HEK293T (cell line): Measurements from ENCODE around the gene RBM17.

Source experiments
- CTCF ChIA-PET: fragments of 350-600 bp; formaldehyde crosslinking; extraction: SDS; loops from one replicate; lab custom pipeline; 2021; ENCODE audit warnings: antibody characterized with exemption, inconsistent platforms; lab: Yijun Ruan, JAX
- POLR2A ChIA-PET: fragments of 350-600 bp; formaldehyde crosslinking; extraction: SDS; loops from one replicate; lab custom pipeline; 2020; ENCODE audit warnings: antibody characterized with exemption, inconsistent platforms; lab: Yijun Ruan, JAX
- DNase-seq: peaks from one replicate; pipeline ENCODE4 v3.0.0; 2012; ENCODE audit warnings: mixed read lengths; ENCODE audit errors: extremely low spot score
- ARNT ChIP-seq: fragments of 450-650 bp; IDR thresholded peaks from 2 replicates; pipeline ENCODE4 v1.6.1; 2017; ENCODE audit warnings: mild to moderate bottlenecking
- BHLHE40 ChIP-seq: fragments of 450-650 bp; IDR thresholded peaks from 2 replicates; pipeline ENCODE4 v1.6.1; 2016; ENCODE audit warnings: mild to moderate bottlenecking, moderate library complexity, borderline replicate concordance
- CTBP1 ChIP-seq: fragments of 450-650 bp; IDR thresholded peaks from 2 replicates; pipeline ENCODE4 v1.6.1; 2016; ENCODE audit warnings: borderline replicate concordance
- ELF4 ChIP-seq: fragments of 450-650 bp; IDR thresholded peaks from 2 replicates; pipeline ENCODE4 v1.6.1; 2017; ENCODE audit warnings: antibody characterized with exemption
- FOXA1 ChIP-seq: fragments of 450-650 bp; IDR thresholded peaks from 2 replicates; pipeline ENCODE4 v1.6.1; 2016; ENCODE audit warnings: mild to moderate bottlenecking
- FOXK2 ChIP-seq: fragments of 450-650 bp; IDR thresholded peaks from 2 replicates; pipeline ENCODE4 v1.6.1; 2016; ENCODE audit warnings: mild to moderate bottlenecking
- FOXM1 ChIP-seq: fragments of 450-650 bp; IDR thresholded peaks from 2 replicates; pipeline ENCODE4 v1.6.1; 2017; ENCODE audit warnings: mild to moderate bottlenecking, borderline replicate concordance
- HDGF ChIP-seq: fragments of 450-650 bp; IDR thresholded peaks from 2 replicates; pipeline ENCODE4 v1.6.1; 2017; ENCODE audit warnings: antibody characterized with exemption, borderline replicate concordance
- L3MBTL2 ChIP-seq: fragments of 450-650 bp; conservative IDR thresholded peaks from 2 replicates; pipeline ENCODE4 v1.6.1; 2016; ENCODE audit warnings: mild to moderate bottlenecking
- LEF1 ChIP-seq: fragments of 450-650 bp; IDR thresholded peaks from 2 replicates; pipeline ENCODE4 v1.6.1; 2017; ENCODE audit warnings: mild to moderate bottlenecking, borderline replicate concordance
- NFRKB ChIP-seq: fragments of 450-650 bp; IDR thresholded peaks from 2 replicates; pipeline ENCODE4 v1.6.1; 2016; ENCODE audit warnings: mild to moderate bottlenecking, moderate library complexity
- PKNOX1 ChIP-seq: fragments of 450-650 bp; IDR thresholded peaks from 2 replicates; pipeline ENCODE4 v1.6.1; 2016
- SP1 ChIP-seq: fragments of 450-650 bp; IDR thresholded peaks from 2 replicates; pipeline ENCODE4 v1.6.1; 2017
- SUZ12 ChIP-seq: fragments of 450-650 bp; IDR thresholded peaks from 2 replicates; pipeline ENCODE4 v1.6.1; 2016; ENCODE audit warnings: mild to moderate bottlenecking
- TARDBP ChIP-seq: fragments of 450-650 bp; IDR thresholded peaks from 2 replicates; pipeline ENCODE4 v1.6.1; 2016
- ZNF384 ChIP-seq: fragments of 450-650 bp; IDR thresholded peaks from 2 replicates; pipeline ENCODE4 v1.6.1; 2016

RBM17 gene

GRCh38 chr10:6079044-6079443 lies 9.8 kb upstream of the RBM17 start:
- ChIA-PET CTCF (no interaction called here), POLR2A (no interaction called here)
- no peak for DNase-seq
- TF ChIP-seq BHLHE40 (no peak), FOXA1 (no peak), SUZ12 (no peak), ELF4 (no peak), CTBP1 (no peak), HDGF (no peak), FOXM1 (no peak), ARNT (no peak), ZNF384 (no peak), TARDBP (no peak), L3MBTL2 (no peak), NFRKB (no peak), PKNOX1 (no peak), SP1 (no peak), FOXK2 (no peak)

- CTCF ChIA-PET: no interaction called here
- no peak for TF ChIP-seq ARNT
- TF ChIP-seq ELF4: no peak
- no peak for TF ChIP-seq FOXM1
- TF ChIP-seq NFRKB: no peak
- no peak for TF ChIP-seq FOXK2
- no peak for TF ChIP-seq TARDBP
- TF ChIP-seq FOXA1: no peak
- no peak for TF ChIP-seq HDGF
- no peak for TF ChIP-seq PKNOX1
- TF ChIP-seq BHLHE40: no peak
- no peak for TF ChIP-seq LEF1
- no peak for TF ChIP-seq SUZ12
- TF ChIP-seq ZNF384: no peak
- DNase-seq: no peak
- POLR2A ChIA-PET: no interaction called here
Measured at GRCh38 chr10:6080417-6080973, 8.3 kb upstream of the RBM17 start.

GRCh38 chr10:6082496-6083395 lies 6.1 kb upstream of the RBM17 start:
- no peak for DNase-seq
- ChIA-PET POLR2A (no interaction called here), CTCF (no interaction called here)
- TF ChIP-seq CTBP1 (no peak), LEF1 (no peak), PKNOX1 (no peak), HDGF (no peak), FOXM1 (no peak), ZNF384 (no peak), SP1 (no peak), SUZ12 (no peak)

GRCh38 chr10:6083523-6084475 lies 5.0 kb upstream of the RBM17 start:
- POLR2A ChIA-PET: no interaction called here
- no peak for TF ChIP-seq FOXK2
- TF ChIP-seq FOXA1: no peak
- TF ChIP-seq SUZ12: no peak
- no peak for TF ChIP-seq NFRKB
- no peak for TF ChIP-seq BHLHE40
- TF ChIP-seq ZNF384: no peak
- TF ChIP-seq PKNOX1: no peak
- no peak for TF ChIP-seq CTBP1
- TF ChIP-seq FOXM1: no peak
- TF ChIP-seq TARDBP: no peak
- TF ChIP-seq L3MBTL2: no peak
- no peak for TF ChIP-seq SP1
- TF ChIP-seq HDGF: no peak
- TF ChIP-seq ELF4: no peak
- TF ChIP-seq ARNT: no peak
- TF ChIP-seq LEF1: no peak
- DNase-seq: no peak
- CTCF ChIA-PET: no interaction called here
